ENCODE measurements around the gene PLA2G4A.

DNA sequence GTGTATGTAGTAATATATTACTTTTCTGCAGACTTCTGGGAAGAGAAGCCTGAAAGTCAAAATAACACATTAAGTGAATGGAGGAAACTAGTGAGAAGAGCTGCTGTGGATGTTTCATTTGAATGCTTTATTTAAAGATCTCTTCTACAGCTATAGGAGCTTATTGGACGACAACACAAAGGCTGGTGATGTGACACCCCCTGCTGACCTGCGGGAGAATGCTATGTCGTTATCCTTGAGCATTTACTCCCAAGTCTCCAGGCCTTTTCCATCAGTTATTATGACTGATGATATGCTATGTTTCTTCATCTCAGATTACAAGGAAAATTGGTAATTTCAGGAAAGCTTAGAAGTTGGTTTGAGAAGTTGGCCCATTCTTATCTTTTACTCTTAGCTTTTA lies 22.3 kb upstream of the PLA2G4A start:
- TF ChIP-seq, protein P1, sequence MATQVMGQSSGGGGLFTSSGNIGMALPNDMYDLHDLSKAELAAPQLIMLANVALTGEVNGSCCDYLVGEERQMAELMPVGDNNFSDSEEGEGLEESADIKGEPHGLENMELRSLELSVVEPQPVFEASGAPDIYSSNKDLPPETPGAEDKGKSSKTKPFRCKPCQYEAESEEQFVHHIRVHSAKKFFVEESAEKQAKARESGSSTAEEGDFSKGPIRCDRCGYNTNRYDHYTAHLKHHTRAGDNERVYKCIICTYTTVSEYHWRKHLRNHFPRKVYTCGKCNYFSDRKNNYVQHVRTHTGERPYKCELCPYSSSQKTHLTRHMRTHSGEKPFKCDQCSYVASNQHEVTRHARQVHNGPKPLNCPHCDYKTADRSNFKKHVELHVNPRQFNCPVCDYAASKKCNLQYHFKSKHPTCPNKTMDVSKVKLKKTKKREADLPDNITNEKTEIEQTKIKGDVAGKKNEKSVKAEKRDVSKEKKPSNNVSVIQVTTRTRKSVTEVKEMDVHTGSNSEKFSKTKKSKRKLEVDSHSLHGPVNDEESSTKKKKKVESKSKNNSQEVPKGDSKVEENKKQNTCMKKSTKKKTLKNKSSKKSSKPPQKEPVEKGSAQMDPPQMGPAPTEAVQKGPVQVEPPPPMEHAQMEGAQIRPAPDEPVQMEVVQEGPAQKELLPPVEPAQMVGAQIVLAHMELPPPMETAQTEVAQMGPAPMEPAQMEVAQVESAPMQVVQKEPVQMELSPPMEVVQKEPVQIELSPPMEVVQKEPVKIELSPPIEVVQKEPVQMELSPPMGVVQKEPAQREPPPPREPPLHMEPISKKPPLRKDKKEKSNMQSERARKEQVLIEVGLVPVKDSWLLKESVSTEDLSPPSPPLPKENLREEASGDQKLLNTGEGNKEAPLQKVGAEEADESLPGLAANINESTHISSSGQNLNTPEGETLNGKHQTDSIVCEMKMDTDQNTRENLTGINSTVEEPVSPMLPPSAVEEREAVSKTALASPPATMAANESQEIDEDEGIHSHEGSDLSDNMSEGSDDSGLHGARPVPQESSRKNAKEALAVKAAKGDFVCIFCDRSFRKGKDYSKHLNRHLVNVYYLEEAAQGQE (IDR thresholded peaks at IDR 0.05; ENCODE audit: borderline replicate concordance), result no peak
- TF ChIP-seq, protein P2, sequence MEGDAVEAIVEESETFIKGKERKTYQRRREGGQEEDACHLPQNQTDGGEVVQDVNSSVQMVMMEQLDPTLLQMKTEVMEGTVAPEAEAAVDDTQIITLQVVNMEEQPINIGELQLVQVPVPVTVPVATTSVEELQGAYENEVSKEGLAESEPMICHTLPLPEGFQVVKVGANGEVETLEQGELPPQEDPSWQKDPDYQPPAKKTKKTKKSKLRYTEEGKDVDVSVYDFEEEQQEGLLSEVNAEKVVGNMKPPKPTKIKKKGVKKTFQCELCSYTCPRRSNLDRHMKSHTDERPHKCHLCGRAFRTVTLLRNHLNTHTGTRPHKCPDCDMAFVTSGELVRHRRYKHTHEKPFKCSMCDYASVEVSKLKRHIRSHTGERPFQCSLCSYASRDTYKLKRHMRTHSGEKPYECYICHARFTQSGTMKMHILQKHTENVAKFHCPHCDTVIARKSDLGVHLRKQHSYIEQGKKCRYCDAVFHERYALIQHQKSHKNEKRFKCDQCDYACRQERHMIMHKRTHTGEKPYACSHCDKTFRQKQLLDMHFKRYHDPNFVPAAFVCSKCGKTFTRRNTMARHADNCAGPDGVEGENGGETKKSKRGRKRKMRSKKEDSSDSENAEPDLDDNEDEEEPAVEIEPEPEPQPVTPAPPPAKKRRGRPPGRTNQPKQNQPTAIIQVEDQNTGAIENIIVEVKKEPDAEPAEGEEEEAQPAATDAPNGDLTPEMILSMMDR (IDR thresholded peaks at IDR 0.05; ENCODE audit: poor library complexity, severe bottlenecking), result no peak
- TF ChIP-seq POLR2AphosphoS5 (IDR thresholded peaks at IDR 0.05), result no peak
- no peak for TF ChIP-seq EZH2 (IDR thresholded peaks at IDR 0.05; ENCODE audit: borderline replicate concordance, insufficient read depth, low read length, poor library complexity, severe bottlenecking)
- TF ChIP-seq SMC3 (conservative IDR thresholded peaks at IDR 0.05; ENCODE audit: poor library complexity), result no peak
- TF ChIP-seq EP300 (conservative IDR thresholded peaks at IDR 0.05; ENCODE audit: poor library complexity, severe bottlenecking), result no peak
- no peak for TF ChIP-seq RAD21 (conservative IDR thresholded peaks at IDR 0.05)
- TF ChIP-seq MXI1 (conservative IDR thresholded peaks at IDR 0.05; ENCODE audit: poor library complexity, severe bottlenecking), result no peak

Data from neural cell (in vitro differentiated cells).